ENCODE data around the gene BOLA1. TPM values are rescaled to one million over a fixed set of nuclear protein-coding genes. Genes with fewer than 3 reads are reported as not detected.

Gene BOLA1
- total RNA-seq, 1 experiment from 2014 or later, result 15.3 TPM

GRCh38 chr1:149885339-149886120, 13.8 kb upstream of the BOLA1 start:
- Mint-ChIP-seq H3K4me3 (no peak overlapping the region), H3K4me1 (peaks cover 4% of the 10 kb centered on the region), H3K27me3 (ENCODE audit: low read depth) (no peaks in the 10 kb centered on the region), H3K27ac (no peak overlapping the region), H3K9me3 (no peaks in the 10 kb centered on the region), H3K36me3 (no peaks in the 10 kb centered on the region)
- ATAC-seq (peak; percentile 0; the same call in 1 of the 2 replicates), DNase-seq (ENCODE audit: low spot score) (peak; percentile 63)
- ChIA-PET POLR2A (interaction anchor here (0.7 to 6.1 kb wide), 12 partner anchors 14 to 277 kb away, joined by 3 to 51 read pairs (median 16); partner anchors contain the start of genes BOLA1, MTMR11, OTUD7B and SF3B4), CTCF (interaction anchor here (1.3 to 1.8 kb wide), 2 partner anchors 280 to 302 kb away, joined by 5 to 6 read pairs; no protein-coding TSS in a partner anchor)
- TF ChIP-seq NFATC4 (CRISPR knock-in tag; IDR thresholded peaks at IDR 0.05) (peak; percentile 96), NR1H2 (CRISPR knock-in tag; IDR thresholded peaks at IDR 0.05) (no peak), ZNF671 (CRISPR knock-in tag; IDR thresholded peaks at IDR 0.05) (peak; percentile 97), EMX1 (CRISPR knock-in tag; IDR thresholded peaks at IDR 0.05) (peak; percentile 98), MAX (CRISPR knock-in tag; IDR thresholded peaks at IDR 0.05) (peak; percentile 24; the same call in 1 of the 2 replicates), ATF6 (CRISPR knock-in tag; IDR thresholded peaks at IDR 0.05) (no peak), ZNF317 (CRISPR knock-in tag; IDR thresholded peaks at IDR 0.05; ENCODE audit: borderline replicate concordance, low read depth) (no peak), OVOL2 (CRISPR knock-in tag; IDR thresholded peaks at IDR 0.05; ENCODE audit: borderline replicate concordance) (no peak), USF1 (CRISPR knock-in tag; IDR thresholded peaks at IDR 0.05) (no peak), ATF1 (CRISPR knock-in tag; IDR thresholded peaks at IDR 0.05) (no peak), ZNF512 (CRISPR knock-in tag; IDR thresholded peaks at IDR 0.05; ENCODE audit: borderline replicate concordance) (no peak), SMAD3 (CRISPR knock-in tag; IDR thresholded peaks at IDR 0.05; ENCODE audit: borderline replicate concordance) (no peak), CDX4 (CRISPR knock-in tag; IDR thresholded peaks at IDR 0.05; ENCODE audit: borderline replicate concordance) (peak; percentile 73), FOXK1 (CRISPR knock-in tag; IDR thresholded peaks at IDR 0.05) (no peak), ZBTB43 (CRISPR knock-in tag; IDR thresholded peaks at IDR 0.05) (no peak; the same call in 1 of the 2 replicates), MYBL2 (CRISPR knock-in tag; IDR thresholded peaks at IDR 0.05) (no peak), AR (CRISPR knock-in tag; IDR thresholded peaks at IDR 0.05) (peak; percentile 98), ZNF219 (CRISPR knock-in tag; IDR thresholded peaks at IDR 0.05; ENCODE audit: borderline replicate concordance) (no peak), ARID4B (CRISPR knock-in tag; IDR thresholded peaks at IDR 0.05; ENCODE audit: borderline replicate concordance) (peak; percentile 75), ZMAT4 (CRISPR knock-in tag; IDR thresholded peaks at IDR 0.05) (no peak), GTF2I (CRISPR knock-in tag; conservative IDR thresholded peaks at IDR 0.05) (no peak)
